DMS153 treated with DMSO at 0.1 percent for 48 hours (cell line): ENCODE measurements around the gene SPECC1L.
A peak's percentile ranks its signal among the peaks of the same experiment; 100 is the strongest.
"Not testable (repeated sequence)": the region's sequence is repeated elsewhere in the genome, so short reads cannot be mapped to it uniquely, and the experiment has no call there.

Experiments used
- DNase-seq: peaks from one replicate; lab custom pipeline; 2025; ENCODE audit not compliant: unreplicated experiment; lab: John Stamatoyannopoulos, UW

SPECC1L gene

DNA sequence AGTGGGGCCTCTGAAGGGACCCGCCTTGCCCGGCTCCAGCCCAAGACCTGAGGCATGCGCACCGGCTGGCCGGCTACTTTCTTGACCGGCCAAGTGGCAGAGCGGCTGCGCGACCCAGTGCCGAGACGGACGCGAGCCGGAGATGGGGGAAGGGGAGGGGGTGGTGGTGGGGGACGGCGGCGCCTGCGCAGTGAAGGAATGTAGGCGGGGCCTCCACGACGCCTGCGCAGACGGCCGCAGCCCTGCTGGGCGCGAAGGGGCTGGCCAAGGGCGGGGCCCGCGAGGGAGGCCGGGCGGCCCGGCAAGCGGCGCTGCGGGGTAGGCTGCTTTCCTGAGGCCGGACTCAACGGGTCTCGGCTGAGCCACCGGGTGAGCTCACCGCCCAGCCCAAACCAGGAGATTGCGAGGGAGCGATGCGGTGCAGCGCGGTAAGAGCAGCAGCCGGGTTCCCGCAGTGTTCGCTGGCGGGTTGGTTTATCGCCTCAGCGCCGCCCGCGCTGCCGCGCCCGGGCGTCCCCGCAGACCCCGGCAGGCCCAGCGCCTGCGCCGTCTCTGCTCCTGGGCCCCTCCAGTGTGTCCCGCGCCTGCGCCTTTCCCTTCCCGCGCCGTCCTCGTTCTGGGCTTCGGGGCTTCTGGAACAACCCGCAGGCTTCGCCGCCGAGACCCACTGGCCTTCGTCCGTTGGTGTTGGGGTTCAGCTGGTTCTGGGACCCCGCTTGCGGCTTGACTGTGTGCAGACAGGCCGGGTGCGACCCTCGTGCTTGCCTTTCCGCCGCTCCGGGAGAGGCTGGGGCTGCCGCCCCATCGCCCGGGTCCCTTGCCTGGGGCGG is at the start of gene SPECC1L:
Gene SPECC1L, plus strand, starts transcription at position 276 of the 830 bp plus-strand sequence. CDS start 31,401 bp downstream, outside the sequence.
- peak; percentile 87 for DNase-seq

DNA sequence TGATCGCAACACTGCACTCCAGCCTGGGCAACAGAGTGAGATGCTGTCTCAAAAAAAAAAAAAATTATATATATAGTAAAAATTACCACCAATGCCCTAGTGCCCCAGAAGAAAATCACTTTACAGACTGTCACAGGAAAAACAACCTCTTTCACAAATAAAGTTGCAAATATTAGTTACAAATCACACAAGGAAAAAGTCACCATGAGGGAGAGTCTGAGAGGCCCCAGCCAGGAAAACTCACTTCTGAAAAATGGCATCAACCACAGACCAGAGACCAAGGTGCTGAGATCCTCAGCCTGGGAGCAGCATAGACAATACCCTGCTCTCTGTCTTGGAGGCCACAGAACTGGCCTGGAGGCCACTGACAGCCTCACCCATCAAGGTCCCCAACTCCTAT is 46.2 kb upstream of the SPECC1L start:
- DNase-seq, result no peak

DNA sequence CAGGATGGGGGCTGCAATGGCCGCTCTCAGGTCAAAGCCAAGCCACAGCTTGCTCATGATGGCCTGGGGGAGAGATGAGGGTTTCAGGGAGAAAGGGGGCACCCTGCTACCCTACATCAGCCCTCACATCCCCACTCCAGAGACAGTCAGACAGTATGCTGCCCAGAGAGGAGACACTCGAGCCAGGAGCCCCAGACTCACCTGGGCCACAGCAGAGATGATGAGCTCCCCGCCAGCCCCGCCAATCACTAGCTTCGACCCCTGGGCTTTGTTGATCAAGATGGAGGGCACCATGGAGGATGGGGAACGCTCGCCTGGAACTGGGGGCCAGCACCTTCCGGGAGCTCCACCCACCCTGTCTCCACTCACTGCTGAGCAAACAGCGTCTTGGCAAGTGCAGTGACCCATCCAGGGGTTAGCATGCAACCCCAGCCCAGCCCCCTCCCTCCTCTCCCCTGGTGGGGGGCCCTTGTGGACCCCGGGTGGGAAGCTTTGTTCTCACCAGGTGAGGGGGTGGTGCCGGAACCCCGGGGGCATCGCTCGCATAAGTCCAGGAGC is 45.5 kb upstream of the SPECC1L start:
- no peak for DNase-seq

DNA sequence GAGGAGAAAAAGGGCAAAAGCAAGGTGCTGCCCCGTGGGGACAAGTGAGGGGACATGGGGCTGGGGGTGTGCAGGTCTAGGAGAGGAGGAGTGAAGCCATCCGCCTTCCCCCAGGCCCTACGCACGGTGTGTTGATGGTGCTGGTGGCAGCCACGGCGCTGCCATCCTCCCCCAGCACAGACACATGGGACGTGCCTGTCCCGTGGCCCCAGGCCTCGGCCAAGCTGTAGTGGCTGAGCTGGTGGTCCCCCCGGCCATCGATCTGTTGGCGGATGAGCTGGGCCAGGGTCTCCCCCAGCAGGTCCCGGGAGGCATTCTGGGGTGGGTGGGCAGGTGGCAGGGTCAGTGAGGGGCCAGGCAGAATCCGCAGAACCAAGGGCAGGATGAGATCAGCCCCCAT is 44.7 kb upstream of the SPECC1L start:
- DNase-seq, result no peak

GRCh38 chr22:24230911-24231656 is 39.5 kb upstream of the SPECC1L start:
- no peak for DNase-seq

DNA sequence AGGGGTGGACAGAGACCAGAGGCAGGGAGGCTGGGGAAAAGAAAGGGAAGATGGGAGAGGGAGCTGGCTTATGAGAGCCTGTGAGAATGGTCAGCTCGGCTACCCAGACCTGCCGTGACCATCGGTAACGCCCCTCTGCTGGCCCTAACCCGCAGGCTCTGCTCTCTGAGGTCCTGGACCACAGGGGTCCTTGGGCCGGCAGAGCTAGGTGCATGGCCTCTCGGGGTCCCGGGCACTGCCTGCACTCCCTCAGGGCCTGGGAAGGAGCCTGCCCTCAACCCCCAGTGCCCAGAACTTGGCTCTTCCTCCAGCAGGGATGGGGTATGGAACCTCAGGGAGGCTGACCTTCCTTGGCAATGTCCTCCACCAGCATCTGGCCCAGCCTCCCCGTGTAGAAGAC is 38.9 kb upstream of the SPECC1L start:
- DNase-seq, result no peak

- no peak for DNase-seq
These were observed 38.5 kb upstream of the SPECC1L start for GRCh38 chr22:24232124-24232523.

DNA sequence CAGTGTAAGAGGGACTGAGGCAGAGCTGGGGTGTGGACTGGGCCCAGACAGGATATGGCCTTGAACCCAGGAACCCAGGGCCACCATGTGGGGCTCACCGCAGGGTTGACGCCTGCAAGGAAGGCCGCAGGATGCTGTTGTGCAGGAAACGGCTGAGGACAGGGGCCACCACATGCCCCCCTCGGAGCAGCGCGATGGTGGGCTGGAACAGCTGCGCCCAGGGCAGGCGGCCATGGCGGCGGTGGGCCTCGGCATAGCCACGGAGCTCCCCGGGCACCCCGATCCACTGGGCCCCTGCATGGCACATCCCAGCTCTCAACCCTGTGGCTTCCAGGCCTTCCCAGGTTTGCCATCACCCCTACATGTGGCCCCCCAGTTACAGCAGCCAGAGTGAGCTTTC is 37.9 kb upstream of the SPECC1L start:
- no peak for DNase-seq

DNA sequence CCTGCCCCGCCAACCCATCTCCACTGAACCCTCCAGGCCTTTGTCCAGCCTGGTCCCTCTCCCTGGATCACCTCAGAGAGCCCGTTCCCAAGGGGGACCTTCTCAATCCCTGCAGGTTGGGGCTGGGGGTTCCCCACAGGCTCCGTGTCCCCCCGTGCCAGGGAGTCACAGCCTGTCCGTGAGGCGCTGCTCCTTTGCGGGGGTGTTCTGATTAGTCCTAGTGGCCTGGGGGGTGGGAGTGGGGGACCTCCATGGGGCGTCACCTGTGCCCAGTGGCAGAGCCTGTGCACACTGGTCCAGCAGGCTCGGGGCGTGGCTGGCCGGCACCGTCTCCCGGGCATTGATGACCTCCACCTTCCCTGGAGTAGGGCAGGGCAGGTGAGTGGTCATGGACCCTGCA is 37.4 kb upstream of the SPECC1L start:
- DNase-seq, result no peak

GRCh38 chr22:24233816-24234215 is 36.8 kb upstream of the SPECC1L start:
- DNase-seq, result no peak

- DNase-seq, result no peak
These were observed 35.3 kb upstream of the SPECC1L start for GRCh38 chr22:24235315-24235714.

DNA sequence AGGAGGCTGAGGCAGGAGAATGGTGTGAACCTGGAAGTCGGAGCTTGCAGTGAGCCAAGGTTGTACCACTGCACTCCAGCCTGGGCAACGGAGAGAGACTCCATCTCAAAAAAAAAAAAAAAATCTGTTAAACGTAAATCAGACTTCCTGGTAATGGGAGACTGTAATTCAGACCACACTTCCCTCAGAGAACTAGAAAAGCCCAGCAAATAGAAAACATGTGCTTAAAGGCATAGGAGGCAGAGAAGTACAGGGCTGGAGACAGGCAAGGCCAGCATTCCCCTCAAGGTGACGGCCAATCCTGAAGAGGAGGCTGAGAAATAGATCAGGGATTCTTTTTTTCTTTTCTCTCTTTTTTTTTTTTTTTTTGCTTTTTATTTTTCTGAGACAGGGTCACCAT is 34.0 kb upstream of the SPECC1L start:
- DNase-seq, result no peak

GRCh38 chr22:24238101-24238694 is 32.4 kb upstream of the SPECC1L start:
- DNase-seq, result not testable (repeated sequence)

DNA sequence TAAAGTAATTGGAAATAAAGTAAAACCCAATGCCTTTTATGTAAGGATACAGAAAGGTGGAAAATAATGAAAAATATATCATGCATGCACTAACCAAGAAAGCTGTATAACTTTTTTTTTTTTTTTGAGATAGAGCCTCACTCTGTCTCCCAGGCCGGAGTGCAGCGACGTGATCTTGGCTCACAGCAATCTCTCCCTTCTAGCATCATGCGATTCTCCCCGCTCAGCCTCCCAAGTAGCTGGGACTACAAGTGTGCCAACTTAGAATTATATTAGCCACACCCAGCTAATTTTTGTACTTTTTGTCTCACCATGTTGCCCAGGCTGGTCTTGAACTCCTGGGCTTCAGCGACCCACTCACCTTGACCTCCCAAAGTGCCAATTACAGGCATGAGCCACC is 30.2 kb upstream of the SPECC1L start:
- no peak for DNase-seq

GRCh38 chr22:24240985-24241692 is 29.5 kb upstream of the SPECC1L start:
- not testable (repeated sequence) for DNase-seq

DNA sequence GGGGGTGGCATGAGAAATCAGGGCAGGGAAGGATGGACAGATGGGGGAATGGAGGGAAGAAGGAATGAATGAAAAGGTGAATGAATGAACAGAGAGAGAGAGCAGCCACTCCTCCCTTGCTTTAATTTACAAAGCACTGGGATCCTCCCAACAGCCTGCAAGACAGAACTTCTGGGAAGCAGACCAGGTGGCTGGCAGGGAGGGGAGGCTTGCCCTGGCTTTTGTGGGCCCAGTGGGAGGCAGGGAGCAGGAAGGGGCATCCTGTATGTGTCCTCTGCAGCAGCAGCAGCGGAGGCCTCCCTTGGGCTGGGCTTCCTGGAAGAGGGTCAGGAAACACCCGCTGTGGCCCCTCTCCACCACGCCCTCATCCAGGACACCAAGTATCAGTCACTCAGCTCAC is 27.2 kb upstream of the SPECC1L start:
- DNase-seq, result not testable (repeated sequence)

DNA sequence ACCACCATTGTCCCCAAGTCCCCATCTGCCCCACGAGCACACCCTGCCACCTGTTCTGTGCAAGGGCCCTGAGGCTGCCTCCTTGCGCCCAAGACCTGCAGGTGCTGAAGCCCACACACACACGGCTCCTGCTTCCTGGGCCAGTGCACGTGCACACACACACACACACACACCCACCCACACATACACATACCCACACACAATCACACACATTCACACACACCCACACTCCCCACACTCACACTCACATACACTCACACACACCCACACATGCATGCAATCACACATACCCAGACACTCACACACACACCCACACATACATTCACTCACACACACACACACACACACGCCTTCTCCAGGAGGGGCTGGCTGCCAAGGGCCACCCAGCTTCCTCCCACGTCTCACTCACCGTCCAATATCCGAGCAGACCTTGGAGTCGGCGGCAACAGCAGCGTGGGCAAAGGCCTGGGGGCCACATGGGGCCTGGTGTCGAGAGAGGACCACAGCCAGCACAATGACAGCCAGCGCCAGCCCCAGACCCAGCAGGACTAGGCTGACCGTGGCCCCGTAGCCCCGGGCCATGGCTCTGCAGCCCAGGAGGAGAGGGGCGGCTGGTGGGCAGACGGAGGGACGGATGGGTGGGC is 26.4 kb upstream of the SPECC1L start:
- no peak for DNase-seq

- DNase-seq, result not testable (repeated sequence)
These were observed 25.6 kb upstream of the SPECC1L start, which contains the start of gene GGT5 for GRCh38 chr22:24245030-24245431. Gene GGT5, minus strand, starts transcription at chr22:24245082. Its CDS starts 357 bp downstream, at chr22:24244725.

DNA sequence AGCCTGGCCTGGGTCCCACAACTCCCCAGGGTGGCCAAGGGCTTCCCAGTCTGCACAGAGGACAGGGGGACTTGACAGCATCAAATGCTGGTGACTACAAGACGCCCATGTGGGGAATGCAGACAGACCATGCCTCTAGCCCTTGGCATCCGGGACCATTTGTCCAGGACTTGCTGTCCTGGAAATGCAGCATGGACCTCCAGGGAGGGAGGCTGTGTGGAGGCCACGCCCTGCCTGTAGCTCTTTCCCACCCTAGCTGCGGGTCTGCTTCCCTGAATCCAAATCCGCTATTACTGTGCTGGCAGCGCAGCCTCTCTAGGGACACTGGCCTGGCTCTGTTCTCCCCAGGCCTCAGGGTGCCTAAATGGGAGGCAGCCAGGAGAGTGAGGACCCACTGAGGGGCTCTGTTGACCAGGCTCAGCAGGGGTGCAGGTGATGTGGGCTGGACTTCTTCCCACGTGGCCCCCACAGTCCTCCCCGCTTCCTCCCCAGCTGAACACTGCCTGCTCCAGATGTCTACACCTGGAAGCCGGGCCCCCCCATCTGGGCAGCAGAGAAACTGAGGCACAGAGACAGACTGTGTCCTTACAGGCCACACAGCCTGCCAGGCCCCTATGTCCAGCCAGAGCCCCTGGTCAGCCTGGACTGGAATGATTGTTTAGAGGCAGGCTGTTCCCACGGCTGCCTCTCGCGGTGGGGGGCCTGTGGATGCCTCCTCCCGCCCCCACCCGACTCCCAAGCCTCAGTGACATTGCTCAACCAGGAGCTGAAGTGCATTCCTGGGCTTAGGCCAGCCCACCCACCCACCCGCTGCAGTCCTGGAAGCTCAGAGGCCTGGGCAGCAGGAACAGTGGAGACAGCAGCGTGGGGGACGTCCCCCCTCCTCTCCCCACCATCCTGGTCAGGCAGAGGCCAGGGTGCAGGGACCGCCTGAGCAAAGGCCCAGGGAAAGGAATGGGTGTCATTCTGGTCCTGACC is 24.8 kb upstream of the SPECC1L start:
- DNase-seq, result not testable (repeated sequence)
